RWPE1 (cell line): ENCODE results near the gene MYO1A.

Experiments
- CTCF ChIA-PET: fragments of 350-600 bp; sonication (Branson Sonifier 250); formaldehyde crosslinking; extraction: SDS; loops from one replicate; lab custom pipeline; 2021; lab: Yijun Ruan, JAX
- POLR2A ChIA-PET: fragments of 400-600 bp; formaldehyde crosslinking; extraction: SDS; loops from one replicate; lab custom pipeline; 2020; ENCODE audit warnings: antibody characterized with exemption; ENCODE audit not compliant: low non-redundant PET; lab: Yijun Ruan, JAX
- DNase-seq: peaks from one replicate; pipeline ENCODE4 v3.0.0; 2012; ENCODE audit warnings: low spot score
- H3K27ac ChIP-seq: fragments of 450-650 bp; 2 replicates; pipeline ENCODE4 v1.5.1; 2017
- CTCF ChIP-seq: fragments of 450-650 bp; conservative IDR thresholded peaks from 2 replicates; pipeline ENCODE4 v1.5.1; 2017; ENCODE audit warnings: low read depth, mild to moderate bottlenecking

MYO1A gene

GRCh38 chr12:57048423-57049118 is 1.4 kb downstream of the MYO1A start:
- H3K27ac ChIP-seq: no peak overlapping the region
- ChIA-PET CTCF (interaction anchor here (0.7 to 1.1 kb wide), 3 partner anchors 12 to 57 kb away, joined by 3 read pairs; no protein-coding TSS in a partner anchor), POLR2A (no interaction called here)
- no peak for DNase-seq
- no peak for TF ChIP-seq CTCF

- CTCF ChIA-PET: interaction anchor here (0.7 to 1.1 kb wide), 3 partner anchors 13 to 57 kb away, joined by 3 read pairs; no protein-coding TSS in a partner anchor
- TF ChIP-seq CTCF: no peak
Measured at GRCh38 chr12:57047981-57048380, 1.9 kb downstream of the MYO1A start.

GRCh38 chr12:57046947-57047890 is 2.7 kb downstream of the MYO1A start:
- no peak for DNase-seq
- TF ChIP-seq CTCF: no peak
- no peak overlapping the region for H3K27ac ChIP-seq
- ChIA-PET POLR2A (no interaction called here), CTCF (interaction anchor here (0.7 to 1.1 kb wide), 2 partner anchors 13 to 58 kb away, joined by 3 read pairs; no protein-coding TSS in a partner anchor)

More at GRCh38 chr12:57047981-57048380, 1.9 kb downstream of the MYO1A start:
- DNase-seq: no peak
- H3K27ac ChIP-seq: no peak overlapping the region
- POLR2A ChIA-PET: no interaction called here

- H3K27ac ChIP-seq: no peak overlapping the region
- DNase-seq: no peak
- no peak for TF ChIP-seq CTCF
- ChIA-PET CTCF (no interaction called here), POLR2A (no interaction called here)
Measured at GRCh38 chr12:57046086-57046791, 3.7 kb downstream of the MYO1A start.

GRCh38 chr12:57044889-57045288 is 5.0 kb downstream of the MYO1A start:
- no peak for TF ChIP-seq CTCF
- no peak for DNase-seq
- CTCF ChIA-PET: no interaction called here
- no peak overlapping the region for H3K27ac ChIP-seq
- POLR2A ChIA-PET: no interaction called here

- no peak overlapping the region for H3K27ac ChIP-seq
- CTCF ChIA-PET: no interaction called here
- no peak for DNase-seq
- POLR2A ChIA-PET: no interaction called here
- TF ChIP-seq CTCF: no peak
Measured at GRCh38 chr12:57044468-57044867, 5.5 kb downstream of the MYO1A start.
